Esophagus muscularis mucosa (tissue), 3 donors: ENCODE results near the gene TENM4.

Source experiments
- POLR2A ChIP-seq: fragments of 450-650 bp; IDR thresholded peaks from one replicate; pipeline ENCODE4 v1.6.1; 2017; ENCODE audit warnings: antibody characterized with exemption, moderate library complexity, mild to moderate bottlenecking, low read depth
- POLR2AphosphoS5 ChIP-seq, 2 donors: sonication (generic); formaldehyde crosslinking; IDR thresholded peaks; one replicate each; pipeline ENCODE4 v1.6.1; 2017; ENCODE audit warnings: antibody characterized with exemption in 2 of 2
- TF ChIP-seq, protein P1 (sequence below), 3 experiments: fragments of 200-600 bp in 2 of 3; fragments of 450-650 bp in 1 of 3; sonication (generic) in 2 of 3; IDR thresholded peaks; one replicate each; pipeline ENCODE4 v1.5.1; 2017 to 2019; ENCODE audit warnings: antibody characterized with exemption in 3 of 3, mild to moderate bottlenecking in 2 of 3, moderate library complexity in 1 of 3

DNA sequence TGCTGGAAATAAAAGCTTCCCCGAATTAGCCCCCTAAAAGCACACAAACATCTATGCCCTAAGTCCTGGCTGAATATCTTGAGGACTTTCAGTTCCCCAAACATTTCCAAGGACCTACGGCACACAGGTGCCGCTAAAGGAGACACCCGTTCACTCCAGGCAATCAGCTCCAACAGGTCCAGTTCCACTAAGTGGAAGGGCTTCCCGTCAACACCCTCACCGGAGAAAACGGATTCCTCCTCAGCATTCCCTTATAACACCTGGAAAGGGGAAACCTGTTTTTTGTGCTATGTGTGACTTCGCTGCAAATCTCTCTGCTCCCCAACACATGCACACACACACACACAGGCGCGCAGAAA is 3.9 kb downstream of the TENM4 start:
- TF ChIP-seq, protein P1, sequence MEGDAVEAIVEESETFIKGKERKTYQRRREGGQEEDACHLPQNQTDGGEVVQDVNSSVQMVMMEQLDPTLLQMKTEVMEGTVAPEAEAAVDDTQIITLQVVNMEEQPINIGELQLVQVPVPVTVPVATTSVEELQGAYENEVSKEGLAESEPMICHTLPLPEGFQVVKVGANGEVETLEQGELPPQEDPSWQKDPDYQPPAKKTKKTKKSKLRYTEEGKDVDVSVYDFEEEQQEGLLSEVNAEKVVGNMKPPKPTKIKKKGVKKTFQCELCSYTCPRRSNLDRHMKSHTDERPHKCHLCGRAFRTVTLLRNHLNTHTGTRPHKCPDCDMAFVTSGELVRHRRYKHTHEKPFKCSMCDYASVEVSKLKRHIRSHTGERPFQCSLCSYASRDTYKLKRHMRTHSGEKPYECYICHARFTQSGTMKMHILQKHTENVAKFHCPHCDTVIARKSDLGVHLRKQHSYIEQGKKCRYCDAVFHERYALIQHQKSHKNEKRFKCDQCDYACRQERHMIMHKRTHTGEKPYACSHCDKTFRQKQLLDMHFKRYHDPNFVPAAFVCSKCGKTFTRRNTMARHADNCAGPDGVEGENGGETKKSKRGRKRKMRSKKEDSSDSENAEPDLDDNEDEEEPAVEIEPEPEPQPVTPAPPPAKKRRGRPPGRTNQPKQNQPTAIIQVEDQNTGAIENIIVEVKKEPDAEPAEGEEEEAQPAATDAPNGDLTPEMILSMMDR (IDR thresholded peaks at IDR 0.05), result no peak
- TF ChIP-seq POLR2A (no peak), POLR2AphosphoS5 (IDR thresholded peaks at IDR 0.05) (no peak)
